IPS-18a (cell line): ENCODE results near the gene FASTKD3.

Experiments used
- H3K27ac ChIP-seq: one replicate; pipeline ENCODE4 v1.5.1; 2013; ENCODE audit warnings: low read length
- H3K27me3 ChIP-seq: one replicate; pipeline ENCODE4 v1.6.1; 2013; ENCODE audit warnings: mild to moderate bottlenecking, low read length; ENCODE audit not compliant: control insufficient read depth, insufficient read depth
- H3K36me3 ChIP-seq: one replicate; pipeline ENCODE4 v1.6.1; 2013; ENCODE audit warnings: low read depth, low read length; ENCODE audit not compliant: control insufficient read depth
- H3K4me1 ChIP-seq: one replicate; pipeline ENCODE4 v1.6.1; 2013; ENCODE audit warnings: low read depth, low read length; ENCODE audit not compliant: control insufficient read depth
- H3K4me3 ChIP-seq: one replicate; pipeline ENCODE4 v1.5.1; 2013; ENCODE audit warnings: low read length
- H3K9ac ChIP-seq: one replicate; pipeline ENCODE4 v1.6.1; 2013; ENCODE audit warnings: mild to moderate bottlenecking, low read length, moderate library complexity
- H3K9me3 ChIP-seq: one replicate; pipeline ENCODE4 v1.6.1; 2013; ENCODE audit warnings: low read depth, low read length; ENCODE audit not compliant: control insufficient read depth

Gene FASTKD3

GRCh38 chr5:7815892-7816534 is 52.8 kb downstream of the FASTKD3 start:
- Histone ChIP-seq H3K4me3 (peak overlapping the region; percentile 33), H3K27me3 (no peaks in the 10 kb centered on the region), H3K36me3 (no peaks in the 10 kb centered on the region), H3K9me3 (no peaks in the 10 kb centered on the region), H3K4me1 (peaks cover 19% of the 10 kb centered on the region), H3K9ac (peak overlapping the region; percentile 27), H3K27ac (no peak overlapping the region)

- Histone ChIP-seq H3K4me3 (no peak overlapping the region), H3K4me1 (peaks cover 19% of the 10 kb centered on the region), H3K9me3 (no peaks in the 10 kb centered on the region), H3K9ac (no peak overlapping the region), H3K27ac (no peak overlapping the region), H3K36me3 (no peaks in the 10 kb centered on the region), H3K27me3 (no peaks in the 10 kb centered on the region)
Measured at GRCh38 chr5:7814816-7815215, 54.0 kb downstream of the FASTKD3 start.

- H3K9me3 ChIP-seq: no peaks in the 10 kb centered on the region
- no peak overlapping the region for H3K4me3 ChIP-seq
- no peaks in the 10 kb centered on the region for H3K27me3 ChIP-seq
- no peaks in the 10 kb centered on the region for H3K36me3 ChIP-seq
- peaks cover 19% of the 10 kb centered on the region for H3K4me1 ChIP-seq
- no peak overlapping the region for H3K9ac ChIP-seq
- H3K27ac ChIP-seq: no peak overlapping the region
Measured at GRCh38 chr5:7813576-7813975, 55.3 kb downstream of the FASTKD3 start.

GRCh38 chr5:7813007-7813406 is 55.8 kb downstream of the FASTKD3 start:
- Histone ChIP-seq H3K27ac (no peak overlapping the region), H3K4me1 (peaks cover 19% of the 10 kb centered on the region), H3K27me3 (no peaks in the 10 kb centered on the region), H3K9ac (no peak overlapping the region), H3K9me3 (no peaks in the 10 kb centered on the region), H3K36me3 (no peaks in the 10 kb centered on the region), H3K4me3 (no peak overlapping the region)

GRCh38 chr5:7811715-7812114 is 57.1 kb downstream of the FASTKD3 start:
- H3K4me3 ChIP-seq: no peak overlapping the region
- peaks cover 16% of the 10 kb centered on the region for H3K4me1 ChIP-seq
- H3K36me3 ChIP-seq: no peaks in the 10 kb centered on the region
- H3K27ac ChIP-seq: no peak overlapping the region
- H3K27me3 ChIP-seq: no peaks in the 10 kb centered on the region
- no peaks in the 10 kb centered on the region for H3K9me3 ChIP-seq
- H3K9ac ChIP-seq: no peak overlapping the region
